Measurements from ENCODE around the gene FSIP1.

The FSIP1 gene

GRCh38 chr15:39605146-39605545, 177.5 kb downstream of the FSIP1 start:
- Histone ChIP-seq H3K4me2 (ENCODE audit: low read length) (no peak overlapping the region), H3K79me2 (ENCODE audit: control insufficient read depth, low read length) (no peaks in the 10 kb centered on the region), H3K9me2 (replicated peaks; ENCODE audit: control insufficient read depth, low read length) (no peaks in the 10 kb centered on the region), H3K4me3 (ENCODE audit: low read length) (no peak overlapping the region), H3K27me3 (ENCODE audit: control insufficient read depth, low read length) (no peaks in the 10 kb centered on the region), H3K9me3 (ENCODE audit: control insufficient read depth, insufficient read depth, low read length) (no peaks in the 10 kb centered on the region), H3F3A (ENCODE audit: control insufficient read depth, insufficient read depth) (no peaks in the 10 kb centered on the region), H3K27ac (ENCODE audit: low read depth, low read length) (no peak overlapping the region), H3K36me3 (ENCODE audit: control insufficient read depth, low read length) (no peaks in the 10 kb centered on the region), H3K4me1 (ENCODE audit: control insufficient read depth, low read length) (no peaks in the 10 kb centered on the region), H4K20me1 (ENCODE audit: control insufficient read depth, insufficient read depth, low read depth, low read length) (no peaks in the 10 kb centered on the region)
- TF ChIP-seq EZH2phosphoT487 (IDR thresholded peaks at IDR 0.05; ENCODE audit: borderline replicate concordance, low read length) (no peak), CTCF (IDR thresholded peaks at IDR 0.05; ENCODE audit: low read depth, low read length, poor library complexity, severe bottlenecking) (no peak)

- H3K4me2 ChIP-seq (ENCODE audit: low read length), result no peak overlapping the region
- no peak for TF ChIP-seq CTCF (IDR thresholded peaks at IDR 0.05; ENCODE audit: low read depth, low read length, poor library complexity, severe bottlenecking)
- TF ChIP-seq EZH2phosphoT487 (IDR thresholded peaks at IDR 0.05; ENCODE audit: borderline replicate concordance, low read length), result no peak
- H3K4me3 ChIP-seq (ENCODE audit: low read length), result no peak overlapping the region
- H3K9me3 ChIP-seq (ENCODE audit: control insufficient read depth, insufficient read depth, low read length), result no peaks in the 10 kb centered on the region
- H3K36me3 ChIP-seq (ENCODE audit: control insufficient read depth, low read length), result no peaks in the 10 kb centered on the region
- H3K4me1 ChIP-seq (ENCODE audit: control insufficient read depth, low read length), result no peaks in the 10 kb centered on the region
- H3K79me2 ChIP-seq (ENCODE audit: control insufficient read depth, low read length), result no peaks in the 10 kb centered on the region
- H4K20me1 ChIP-seq (ENCODE audit: control insufficient read depth, insufficient read depth, low read depth, low read length), result no peaks in the 10 kb centered on the region
- no peaks in the 10 kb centered on the region for H3K27me3 ChIP-seq (ENCODE audit: control insufficient read depth, low read length)
- H3K9me2 ChIP-seq (replicated peaks; ENCODE audit: control insufficient read depth, low read length), result no peaks in the 10 kb centered on the region
- no peak overlapping the region for H3K27ac ChIP-seq (ENCODE audit: low read depth, low read length)
- no peaks in the 10 kb centered on the region for H3F3A ChIP-seq (ENCODE audit: control insufficient read depth, insufficient read depth)
Observed at GRCh38 chr15:39602143-39602542, 180.5 kb downstream of the FSIP1 start.

GRCh38 chr15:39599871-39600270, 182.8 kb downstream of the FSIP1 start:
- no peaks in the 10 kb centered on the region for H4K20me1 ChIP-seq (ENCODE audit: control insufficient read depth, insufficient read depth, low read depth, low read length)
- no peaks in the 10 kb centered on the region for H3F3A ChIP-seq (ENCODE audit: control insufficient read depth, insufficient read depth)
- no peak overlapping the region for H3K4me2 ChIP-seq (ENCODE audit: low read length)
- no peak overlapping the region for H3K27ac ChIP-seq (ENCODE audit: low read depth, low read length)
- no peaks in the 10 kb centered on the region for H3K79me2 ChIP-seq (ENCODE audit: control insufficient read depth, low read length)
- TF ChIP-seq CTCF (IDR thresholded peaks at IDR 0.05; ENCODE audit: low read depth, low read length, poor library complexity, severe bottlenecking), result no peak
- no peak for TF ChIP-seq EZH2phosphoT487 (IDR thresholded peaks at IDR 0.05; ENCODE audit: borderline replicate concordance, low read length)
- H3K27me3 ChIP-seq (ENCODE audit: control insufficient read depth, low read length), result no peaks in the 10 kb centered on the region
- no peak overlapping the region for H3K4me3 ChIP-seq (ENCODE audit: low read length)
- no peaks in the 10 kb centered on the region for H3K4me1 ChIP-seq (ENCODE audit: control insufficient read depth, low read length)
- no peaks in the 10 kb centered on the region for H3K9me2 ChIP-seq (replicated peaks; ENCODE audit: control insufficient read depth, low read length)
- H3K36me3 ChIP-seq (ENCODE audit: control insufficient read depth, low read length), result no peaks in the 10 kb centered on the region
- no peaks in the 10 kb centered on the region for H3K9me3 ChIP-seq (ENCODE audit: control insufficient read depth, insufficient read depth, low read length)

Data from DOHH2 (cell line).